ENCODE data around the gene ANKRD12.

GRCh38 chr18:9102508-9103375, 33.8 kb upstream of the ANKRD12 start, which contains the start of gene NDUFV2:
- TF ChIP-seq POLR2AphosphoS5 (IDR thresholded peaks at IDR 0.05; ENCODE audit: low read depth, low read length) (peak; percentile 83), CTCF (IDR thresholded peaks at IDR 0.05 in 2 of 3, conservative IDR thresholded peaks at IDR 0.05 in 1 of 3; ENCODE audit: borderline replicate concordance in 1 of 3, insufficient read depth in 1 of 3, low read depth in 2 of 3, low read length in 2 of 3) (no peak), ELF1 (IDR thresholded peaks at IDR 0.05; ENCODE audit: borderline replicate concordance, low read depth) (no peak), POLR2A (IDR thresholded peaks at IDR 0.05; ENCODE audit: borderline replicate concordance, extremely low read depth, insufficient read depth, insufficient read length) (peak; percentile 59), CEBPB (IDR thresholded peaks at IDR 0.05; ENCODE audit: low read depth) (no peak), ZBTB33 (IDR thresholded peaks at IDR 0.05; ENCODE audit: extremely low read depth, insufficient replicate concordance, low read length) (peak; percentile 65), MAX (IDR thresholded peaks at IDR 0.05) (peak; percentile 88), EZH2phosphoT487 (IDR thresholded peaks at IDR 0.05; ENCODE audit: borderline replicate concordance) (no peak), YY1 (IDR thresholded peaks at IDR 0.05; ENCODE audit: extremely low read depth, insufficient replicate concordance, low read depth, low read length) (peak; percentile 83), CBX3 (IDR thresholded peaks at IDR 0.05; ENCODE audit: low read depth) (peak; percentile 50), EZH2 (IDR thresholded peaks at IDR 0.05) (no peak), REST (IDR thresholded peaks at IDR 0.05; ENCODE audit: low read depth) (no peak)
